GM12865 (cell line): ENCODE measurements around the gene ANO1.

Experiments used
- DNase-seq: peaks from one replicate; pipeline ENCODE4 v3.0.0; 2010; ENCODE audit warnings: low read depth
- H3K4me3 ChIP-seq: 2 replicates; pipeline ENCODE4 v1.5.1; 2011; ENCODE audit warnings: mild to moderate bottlenecking, low read depth, low read length, control low read depth
- CTCF ChIP-seq: IDR thresholded peaks from 2 replicates; pipeline ENCODE4 v1.5.1; 2011; ENCODE audit warnings: low read length, control low read depth, low read depth, inconsistent platforms; ENCODE audit not compliant: insufficient read depth; ENCODE audit errors: missing control alignments

Gene ANO1

GRCh38 chr11:70103256-70103975 lies 25.3 kb downstream of the ANO1 start:
- H3K4me3 ChIP-seq: no peak overlapping the region
- DNase-seq: no peak
- no peak for TF ChIP-seq CTCF

GRCh38 chr11:70104419-70104818 lies 26.3 kb downstream of the ANO1 start:
- no peak for DNase-seq
- TF ChIP-seq CTCF: no peak
- H3K4me3 ChIP-seq: no peak overlapping the region

- no peak for DNase-seq
- no peak for TF ChIP-seq CTCF
- no peak overlapping the region for H3K4me3 ChIP-seq
Observed at GRCh38 chr11:70104961-70105360, 26.8 kb downstream of the ANO1 start.

GRCh38 chr11:70105369-70105754 lies 27.2 kb downstream of the ANO1 start:
- no peak for DNase-seq
- no peak for TF ChIP-seq CTCF

GRCh38 chr11:70105755-70106571 lies 27.8 kb downstream of the ANO1 start:
- H3K4me3 ChIP-seq: no peak overlapping the region
- no peak for DNase-seq
- TF ChIP-seq CTCF: no peak

More at GRCh38 chr11:70105369-70105754, 27.2 kb downstream of the ANO1 start:
- H3K4me3 ChIP-seq: no peak overlapping the region

- TF ChIP-seq CTCF: no peak
- H3K4me3 ChIP-seq: no peak overlapping the region
- no peak for DNase-seq
Observed at GRCh38 chr11:70106757-70107156, 28.6 kb downstream of the ANO1 start.
